Embryonic facial prominence (tissue), 1 donor: Measurements from ENCODE around the gene CORO1C.

Source experiments
- DNase-seq: peaks from one replicate; pipeline ENCODE4 v3.0.0-alpha.2; 2016; ENCODE audit errors: extremely low spot score

Gene CORO1C

DNA sequence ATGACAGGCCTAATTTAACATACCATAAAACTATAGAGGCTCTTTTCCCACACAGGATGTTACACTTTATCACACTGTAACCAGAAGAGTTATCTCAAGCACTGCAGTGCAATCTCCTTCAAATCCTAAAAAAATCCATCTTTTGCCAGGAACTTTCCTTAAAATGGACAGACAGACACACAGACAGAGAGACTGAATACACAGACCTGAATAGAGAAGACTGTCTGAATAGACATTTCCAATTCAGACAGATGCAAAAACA lies 6.5 kb downstream of the CORO1C start:
- no peak for DNase-seq

DNA sequence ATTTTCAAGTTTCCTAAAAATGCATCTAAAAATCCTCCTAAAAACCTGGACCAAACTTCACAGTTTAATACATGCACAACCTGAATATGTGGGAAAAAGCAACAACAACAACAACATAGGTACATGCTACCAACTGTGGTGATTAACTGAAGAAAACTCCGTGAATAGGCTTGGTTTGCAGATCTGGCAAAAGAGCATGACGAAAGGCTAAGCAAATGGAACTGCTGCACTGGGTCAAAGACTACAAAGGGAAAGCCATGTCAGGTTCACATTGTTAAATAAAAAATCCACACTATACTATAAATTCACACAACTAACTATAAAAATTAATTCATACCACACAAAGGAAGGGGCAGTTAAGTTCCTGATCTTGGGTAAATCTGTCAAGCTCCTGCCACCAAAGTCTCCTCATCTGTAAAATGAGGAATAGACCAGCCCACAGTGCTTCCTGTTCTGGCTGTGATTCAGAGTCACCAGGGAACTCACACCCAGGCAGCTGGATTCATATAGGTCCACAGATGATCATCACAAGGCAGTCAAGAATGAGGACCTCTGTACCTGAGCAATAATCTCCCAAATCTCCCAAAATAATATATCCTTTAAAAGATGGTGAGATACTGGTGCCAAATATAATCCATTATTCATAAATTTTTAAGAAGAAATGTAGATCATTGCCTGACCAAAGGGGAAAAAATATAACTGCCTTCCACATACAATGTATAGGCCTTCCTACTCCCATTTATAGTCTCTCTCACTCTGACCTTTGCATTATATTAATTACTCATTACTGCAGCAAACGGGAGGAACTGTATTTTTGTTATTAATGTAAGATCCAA lies 7.0 kb downstream of the CORO1C start:
- DNase-seq = no peak

DNA sequence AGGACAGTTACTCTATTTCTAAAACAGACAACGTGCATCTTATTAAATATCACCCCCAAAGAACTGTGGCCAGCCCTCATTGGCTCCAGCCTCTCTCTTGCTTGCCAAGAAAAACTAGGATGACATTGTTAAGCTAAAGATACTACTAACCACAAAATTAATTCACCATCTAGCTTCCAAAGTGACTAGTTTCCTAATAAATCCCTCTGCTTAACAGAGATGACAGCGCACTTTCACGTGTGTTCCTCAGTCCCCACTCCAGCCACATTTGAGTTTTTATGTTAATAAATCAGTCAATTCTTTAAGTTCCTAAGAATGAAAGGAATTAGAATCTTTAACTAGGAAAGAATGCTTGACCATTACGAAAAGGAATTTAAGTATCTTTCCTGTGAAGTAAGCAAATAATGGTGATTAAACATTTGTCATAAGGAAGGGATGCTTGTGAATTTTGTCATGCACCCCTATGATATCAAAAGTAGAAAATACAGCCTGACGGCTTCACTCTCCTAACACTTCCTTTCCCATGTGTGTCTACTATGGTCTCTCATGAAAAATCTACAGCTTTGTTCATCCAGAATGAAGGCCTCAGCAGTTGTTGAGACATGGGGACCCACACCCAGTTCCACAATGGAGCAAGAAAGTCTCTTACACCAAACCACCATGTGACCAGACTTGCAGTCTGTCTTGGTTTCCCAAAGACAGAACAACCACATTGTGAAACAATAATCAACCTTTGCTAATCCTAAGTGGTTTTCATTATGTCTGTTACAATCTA lies 8.1 kb downstream of the CORO1C start:
- no peak for DNase-seq

DNA sequence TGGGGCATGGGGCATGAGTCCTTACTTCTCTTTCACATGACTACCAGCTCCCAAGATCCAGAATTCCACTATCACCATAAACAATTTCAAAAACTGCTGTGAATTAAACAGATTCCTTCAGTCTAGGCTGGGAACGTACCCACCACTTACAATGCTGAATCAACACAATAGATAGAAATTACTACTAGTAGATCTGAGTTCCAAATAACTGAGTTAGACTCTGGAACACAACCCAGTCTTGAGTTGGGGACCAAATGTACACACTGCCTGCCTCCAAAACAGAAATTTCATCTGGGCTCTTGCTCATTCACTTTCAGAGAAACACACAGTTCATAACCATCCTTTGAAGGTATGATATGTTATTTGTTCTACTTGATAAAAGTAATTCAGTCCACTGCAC lies 8.9 kb downstream of the CORO1C start:
- no peak for DNase-seq

DNA sequence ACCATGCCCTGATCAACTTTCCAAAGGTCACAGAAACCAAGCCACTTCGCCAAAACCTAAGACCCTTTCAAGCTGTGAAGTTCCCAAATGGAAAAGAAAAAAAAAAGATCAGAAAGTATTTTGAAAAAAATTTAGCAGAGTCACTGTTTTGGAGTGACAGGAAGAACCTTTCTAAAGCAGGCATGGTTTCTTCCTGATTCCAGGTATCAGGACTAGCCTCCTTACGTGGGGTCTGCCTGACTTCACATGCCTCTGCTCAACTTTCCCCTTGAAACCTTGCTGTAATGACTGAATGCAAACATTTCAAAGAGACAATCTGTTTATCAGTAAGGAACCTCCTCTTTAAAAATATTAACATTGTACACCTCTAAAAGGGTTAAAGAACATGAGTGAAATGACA lies 9.5 kb downstream of the CORO1C start:
- no peak for DNase-seq

DNA sequence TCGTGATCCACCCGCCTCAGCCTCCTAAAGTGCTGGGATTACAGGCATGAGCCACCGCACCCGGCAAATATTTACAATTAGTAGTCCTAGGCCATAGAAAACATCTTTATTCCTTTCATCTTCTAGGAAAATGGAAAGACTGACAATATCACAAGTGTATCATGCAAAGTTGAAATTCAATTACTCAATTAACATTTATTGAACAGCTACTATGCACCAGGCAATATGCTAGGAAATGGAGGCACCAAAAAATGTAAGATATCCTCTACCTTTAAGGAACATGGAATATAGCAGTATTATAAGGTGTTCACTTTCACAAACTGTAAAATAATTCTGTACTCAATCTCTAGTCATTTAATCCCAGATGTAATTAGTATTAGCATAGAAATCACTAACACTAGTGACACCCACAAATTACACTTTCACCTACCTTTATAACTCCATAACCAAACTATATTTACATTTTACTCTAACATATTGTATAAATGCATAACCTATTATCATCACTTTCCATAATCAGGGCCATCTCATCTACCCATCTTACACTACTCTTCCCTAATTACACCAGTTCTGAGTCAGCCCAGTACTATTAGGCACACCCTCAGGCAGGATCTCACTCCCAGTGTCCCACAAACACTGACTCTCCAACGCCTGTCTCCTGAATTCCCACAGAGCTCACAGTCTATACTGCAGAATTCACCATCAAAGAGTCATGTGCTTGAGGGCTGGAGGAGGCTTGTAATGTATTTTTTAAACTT lies 10.4 kb downstream of the CORO1C start:
- DNase-seq = no peak

DNA sequence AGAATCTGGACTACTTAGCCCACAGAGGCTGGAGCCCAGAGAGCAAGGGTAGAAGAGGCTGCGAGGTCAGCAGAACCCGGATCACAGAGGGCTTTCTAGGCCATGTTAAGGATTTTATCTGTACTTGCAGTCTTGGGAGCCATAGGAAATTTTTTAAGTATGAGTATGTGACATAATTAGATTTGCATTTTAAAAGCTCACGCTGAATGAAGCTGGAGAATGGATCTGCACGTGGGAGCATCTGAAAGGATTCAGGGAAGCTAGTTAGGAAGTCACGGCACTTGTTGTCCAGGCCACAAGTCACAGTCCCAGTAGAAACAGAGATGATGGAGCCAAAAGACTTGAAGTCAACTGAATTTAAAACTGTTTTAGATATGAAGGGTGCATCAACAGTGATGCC lies 14.1 kb downstream of the CORO1C start:
- DNase-seq = no peak

DNA sequence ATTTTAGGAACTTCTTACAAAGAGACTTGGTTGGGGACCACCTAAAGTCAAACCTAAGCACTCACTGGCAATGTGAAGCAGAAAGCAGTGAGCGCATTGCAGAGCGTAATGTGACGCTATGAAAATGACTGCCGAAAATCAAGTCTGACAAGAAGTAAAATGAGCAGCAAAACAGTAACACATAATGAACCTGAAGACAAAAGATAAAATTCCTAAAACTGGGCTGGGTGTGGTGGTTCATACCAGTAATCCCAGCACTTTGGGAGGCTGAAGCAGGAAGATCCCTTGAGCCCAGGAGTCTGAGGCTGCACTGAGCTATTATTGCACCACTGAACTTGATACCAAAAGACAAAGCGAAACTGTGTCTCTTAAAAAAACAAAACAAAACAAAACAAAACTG lies 16.5 kb downstream of the CORO1C start:
- no peak for DNase-seq

DNA sequence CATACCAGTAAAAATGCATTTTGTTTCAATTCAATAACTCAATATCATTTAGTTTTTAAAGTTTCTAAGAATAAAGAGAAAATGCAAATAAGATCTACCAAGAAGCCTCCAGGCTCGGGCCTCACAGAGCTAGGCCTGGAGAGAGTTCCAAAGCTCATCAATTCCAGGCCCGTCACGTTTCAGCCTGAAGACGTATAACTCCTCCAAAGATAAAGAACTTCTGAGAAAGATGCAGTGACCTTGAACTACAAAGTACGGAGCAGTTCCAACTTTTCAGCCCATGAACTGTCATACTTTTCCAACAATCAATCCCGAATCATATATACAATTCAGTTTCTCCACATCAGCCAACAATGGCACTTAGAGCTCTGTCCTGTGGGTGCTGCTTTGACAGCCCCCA lies 17.8 kb downstream of the CORO1C start:
- DNase-seq = no peak

DNA sequence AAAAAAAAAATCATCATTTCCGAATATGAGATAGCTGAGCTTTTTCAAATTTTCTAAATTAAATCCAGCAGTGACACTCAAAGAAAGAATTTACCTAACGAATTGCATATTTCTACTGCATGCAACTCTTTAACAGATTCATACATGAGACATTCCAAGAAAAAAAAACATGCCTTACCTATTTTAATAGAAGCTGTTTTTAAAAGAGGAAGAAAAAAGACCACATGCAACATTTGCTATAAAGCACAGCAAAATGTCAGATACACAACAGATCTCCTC lies 18.5 kb downstream of the CORO1C start:
- no peak for DNase-seq

DNA sequence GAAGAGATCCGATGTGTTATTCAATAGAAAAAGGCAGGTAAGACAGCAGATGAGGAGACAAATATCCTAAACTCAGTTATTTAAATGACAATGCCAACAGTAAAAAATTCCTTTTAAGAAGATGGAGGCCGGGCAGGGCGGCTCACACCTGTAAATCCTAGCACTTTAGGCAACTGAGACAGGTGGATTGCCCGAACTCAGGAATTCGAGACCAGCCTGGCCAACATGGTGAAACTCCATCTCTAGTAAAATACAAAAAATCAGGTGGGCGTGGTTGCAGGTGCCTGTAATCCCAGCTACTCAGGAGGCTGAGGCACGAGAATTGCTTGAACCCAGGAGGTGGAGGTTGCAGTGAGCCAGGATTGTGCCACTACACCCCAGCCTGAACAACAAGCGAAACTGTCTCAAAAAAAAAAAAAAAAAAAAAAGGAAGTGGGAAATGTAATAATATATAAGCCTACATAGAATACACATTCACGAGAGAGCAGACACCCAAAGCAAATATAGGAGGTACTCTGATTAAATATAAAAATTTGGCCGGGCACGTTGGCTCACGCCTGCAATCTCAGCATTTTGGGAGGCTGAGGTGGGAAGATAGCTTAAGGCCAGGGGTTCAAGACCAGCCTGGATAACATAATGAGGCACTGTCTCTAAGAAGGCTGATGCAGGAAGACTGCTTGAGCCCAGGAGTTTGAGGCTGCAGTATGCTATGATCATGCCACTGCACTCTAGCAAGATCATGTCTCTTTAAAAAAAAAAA lies 19.0 kb downstream of the CORO1C start:
- DNase-seq = no peak

DNA sequence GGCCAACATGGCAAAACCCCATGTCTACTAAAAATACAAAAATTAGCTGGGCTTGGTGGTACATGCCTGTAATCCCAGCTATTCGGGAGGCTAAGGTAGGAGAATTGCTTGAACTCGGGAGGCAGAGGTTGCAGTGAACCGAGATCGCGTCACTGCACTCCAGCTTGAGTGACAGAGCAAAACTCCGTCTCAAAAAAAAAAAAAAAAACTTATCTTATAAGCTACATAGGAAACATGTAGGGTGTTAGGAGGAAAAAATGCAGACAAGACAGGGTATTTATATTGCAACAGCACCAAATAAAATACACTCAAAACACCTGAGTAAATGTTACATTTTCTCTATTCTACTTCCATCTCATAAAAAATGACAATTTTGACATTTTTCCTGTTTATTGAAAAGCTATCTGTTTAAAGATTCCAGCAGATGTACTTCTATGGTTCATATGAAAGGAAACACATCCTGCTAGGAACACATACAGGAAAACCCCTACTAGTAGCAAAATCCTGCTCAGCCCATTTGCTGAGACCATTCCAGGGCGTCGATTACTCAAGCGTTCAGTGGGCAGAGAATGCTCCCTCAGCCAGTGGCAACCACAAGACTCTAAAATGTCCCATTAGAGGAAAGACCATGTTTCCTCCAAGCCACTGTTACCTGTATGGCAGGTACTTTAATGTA lies 19.7 kb downstream of the CORO1C start:
- no peak for DNase-seq

DNA sequence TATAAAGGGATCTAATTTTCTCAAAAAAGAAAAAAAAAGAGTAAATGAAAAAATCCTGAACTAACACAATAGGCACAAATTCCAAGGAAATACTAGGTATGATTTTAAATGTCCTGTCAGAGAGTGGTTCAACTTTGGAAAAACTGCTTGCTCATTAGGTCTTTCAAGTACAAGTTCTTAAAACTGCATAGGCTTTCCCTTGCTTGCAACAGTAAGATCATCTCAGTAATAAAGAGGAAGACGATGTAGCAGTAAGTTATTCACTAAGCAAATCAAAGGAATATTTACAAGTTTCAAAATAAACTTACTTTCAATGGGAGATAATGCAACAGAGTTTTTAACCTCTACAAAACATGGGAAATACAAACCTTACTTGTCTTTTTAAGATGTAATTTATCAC lies 21.6 kb downstream of the CORO1C start:
- no peak for DNase-seq

DNA sequence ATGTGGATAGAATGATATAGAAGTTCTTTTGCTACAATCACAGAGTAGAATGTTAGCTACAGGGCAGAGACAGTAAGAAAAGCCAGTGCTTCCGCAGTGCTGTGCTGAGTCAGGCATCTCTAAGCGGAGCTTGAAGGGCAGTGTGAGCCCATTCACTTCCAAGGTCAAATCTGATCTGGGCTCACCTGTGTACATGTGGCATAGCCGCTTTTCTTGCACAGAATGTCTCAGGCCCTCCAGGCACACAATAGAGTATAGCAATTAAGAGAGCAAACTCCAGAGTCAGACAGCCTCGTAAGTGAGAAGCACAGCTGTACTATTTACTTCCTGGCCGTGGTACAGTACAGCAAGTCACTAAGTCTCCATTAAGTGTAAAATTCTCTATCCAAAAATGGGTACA lies 26.8 kb downstream of the CORO1C start:
- DNase-seq = no peak

DNA sequence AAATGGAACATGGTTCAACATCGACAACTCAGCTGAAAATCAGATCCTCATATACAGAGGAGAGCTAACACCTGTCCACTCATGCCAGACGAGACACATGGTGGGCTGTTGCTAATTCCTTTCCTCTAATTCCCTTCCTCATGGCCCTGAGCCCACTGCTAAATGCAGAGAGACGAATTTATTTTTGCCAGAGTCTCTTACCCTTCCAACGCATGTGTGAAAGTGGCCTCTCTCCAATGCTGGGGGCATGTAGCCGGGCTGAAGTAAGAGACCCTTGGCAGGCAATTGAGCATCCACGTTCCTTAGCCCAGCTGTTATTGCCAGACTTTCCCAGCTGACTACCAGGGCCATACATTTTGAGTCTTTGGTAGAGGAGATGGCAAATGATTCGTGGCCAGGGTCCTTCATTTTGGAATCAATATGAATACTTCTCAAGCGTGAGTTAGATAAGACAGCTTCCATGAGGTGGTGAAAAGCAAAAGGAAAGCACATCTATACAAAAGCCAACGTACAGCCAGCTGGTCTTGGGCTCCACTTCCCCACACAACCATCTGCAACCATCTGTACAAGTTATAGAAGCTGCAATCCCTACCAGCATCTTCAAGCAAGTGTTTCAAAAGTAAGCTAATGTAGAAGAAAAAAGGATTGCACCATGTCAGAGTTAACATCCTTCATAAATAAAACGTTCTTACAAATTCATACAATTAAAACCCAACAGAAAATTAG lies 28.6 kb downstream of the CORO1C start:
- no peak for DNase-seq

DNA sequence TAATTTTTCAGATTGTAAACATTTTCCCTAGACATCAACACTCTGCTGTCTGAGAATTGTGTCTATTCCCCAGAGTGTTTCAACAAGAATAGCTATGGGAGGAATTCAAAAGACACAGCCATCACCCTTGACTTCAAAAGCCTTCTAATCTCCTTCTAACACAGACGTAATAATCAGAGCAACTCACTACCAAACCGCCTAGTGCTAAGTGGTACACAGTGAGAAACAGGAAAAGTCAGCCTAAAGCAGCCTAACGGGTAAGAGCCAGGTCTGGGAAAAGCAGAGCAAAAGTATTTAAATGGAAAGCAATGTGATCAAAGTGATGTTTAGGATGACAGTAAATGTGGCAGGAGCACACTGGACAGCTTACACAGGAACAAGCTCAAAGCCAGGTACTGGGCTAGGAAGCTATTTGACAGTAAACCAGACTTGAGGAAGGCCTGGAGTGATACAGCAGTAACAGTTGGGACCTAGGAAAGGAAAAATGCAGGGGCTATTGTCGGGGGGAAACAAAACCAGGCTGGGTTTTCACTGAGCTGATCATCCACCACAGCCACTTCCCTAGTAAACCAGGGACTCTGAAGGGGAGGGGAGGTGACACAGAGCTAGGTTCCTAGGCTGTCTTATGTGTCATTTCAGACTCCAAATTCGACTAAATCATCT lies 29.4 kb downstream of the CORO1C start:
- no peak for DNase-seq

DNA sequence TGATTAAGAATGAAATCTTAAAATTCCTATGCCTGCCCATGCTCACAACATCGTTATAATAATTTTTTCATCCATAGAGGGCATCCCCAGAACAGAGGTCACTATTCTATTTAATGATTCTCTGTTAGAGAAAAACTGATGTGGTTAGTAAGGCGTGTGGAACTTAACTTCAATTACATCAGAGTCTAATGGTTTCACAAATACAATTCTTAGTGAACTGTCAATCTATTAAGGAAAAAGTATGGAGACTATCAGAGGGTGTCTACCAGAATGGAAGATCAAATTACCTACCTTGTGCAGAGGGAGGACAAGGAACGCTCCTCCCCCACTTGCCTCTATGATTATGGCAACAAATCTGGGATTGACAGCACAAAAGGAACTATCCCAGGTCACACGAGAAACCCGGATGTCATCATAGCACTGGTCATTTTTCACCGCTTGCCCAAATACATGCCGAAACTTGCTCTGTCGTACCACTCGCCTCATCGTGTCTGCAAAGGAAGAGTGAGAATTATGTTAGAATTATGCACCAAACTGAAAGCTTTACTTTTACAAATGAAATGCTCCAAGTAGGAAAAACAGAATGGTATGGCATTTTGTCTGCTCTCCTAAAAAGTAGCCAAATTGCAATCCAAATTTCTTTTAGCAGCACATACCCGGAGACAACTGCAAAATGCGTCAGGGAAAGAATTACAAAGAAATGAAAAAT lies 30.3 kb downstream of the CORO1C start:
- no peak for DNase-seq

DNA sequence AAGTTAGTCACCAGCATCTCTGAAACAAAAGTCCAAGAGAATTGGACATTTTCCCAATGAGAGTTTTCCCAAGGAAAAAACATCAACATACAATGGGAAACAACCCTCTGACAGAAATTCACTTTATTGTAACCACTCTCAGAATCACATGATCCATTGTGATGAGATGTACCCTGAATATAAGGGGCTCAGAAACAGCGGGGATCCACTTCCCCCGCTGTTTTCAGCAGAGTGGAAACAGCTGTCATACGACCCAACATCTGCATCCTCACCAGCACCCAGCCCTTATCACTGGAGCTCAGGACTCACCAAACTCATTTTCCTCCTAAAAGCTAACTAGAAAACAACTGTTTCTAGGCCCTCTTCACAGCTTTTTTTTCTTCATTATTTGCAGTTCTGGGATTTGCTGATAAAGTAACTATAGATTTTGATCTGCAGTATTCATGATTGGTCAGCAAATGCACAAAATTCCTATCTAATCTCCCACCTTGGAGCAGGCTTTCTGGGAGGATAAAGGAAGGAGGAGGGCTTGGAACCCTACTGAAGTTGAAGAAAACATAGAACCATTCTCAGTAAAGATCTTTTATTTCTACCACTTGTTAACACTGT lies 31.3 kb downstream of the CORO1C start:
- DNase-seq = no peak

DNA sequence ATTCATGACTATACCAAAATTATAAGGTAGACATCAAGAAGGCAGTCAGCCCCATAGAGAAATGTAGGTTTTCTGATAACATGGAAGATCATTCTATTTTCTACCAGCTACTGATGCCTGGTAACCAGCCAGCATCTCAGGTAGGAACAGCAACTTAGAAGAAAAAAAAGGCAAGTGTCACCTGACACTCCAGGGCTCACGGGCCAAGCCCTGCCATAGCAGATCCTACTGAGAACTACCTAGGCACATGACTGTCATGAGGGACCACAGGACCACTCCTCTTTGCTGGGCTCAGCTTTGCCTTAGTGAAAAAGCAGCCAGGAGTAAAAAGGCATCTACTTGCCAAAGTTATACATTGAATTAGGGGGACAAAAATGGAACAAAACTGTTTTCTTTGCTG lies 33.4 kb downstream of the CORO1C start:
- no peak for DNase-seq

DNA sequence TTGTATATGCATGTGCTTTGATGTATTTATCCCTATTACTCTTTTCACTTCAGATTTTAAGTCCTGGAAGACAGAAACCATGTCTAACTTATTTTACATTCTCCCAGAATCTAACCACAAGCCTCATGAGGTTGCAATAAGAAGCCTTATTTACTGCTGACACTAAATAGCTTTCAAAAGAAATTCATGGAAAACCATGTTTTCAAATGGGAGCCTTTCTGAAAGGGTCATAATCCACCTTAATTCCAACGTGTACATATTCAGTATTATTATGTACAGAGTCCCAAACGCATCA lies 34.4 kb downstream of the CORO1C start:
- no peak for DNase-seq
